ENCODE measurements around the gene TMEM132E.

The TMEM132E gene

DNA sequence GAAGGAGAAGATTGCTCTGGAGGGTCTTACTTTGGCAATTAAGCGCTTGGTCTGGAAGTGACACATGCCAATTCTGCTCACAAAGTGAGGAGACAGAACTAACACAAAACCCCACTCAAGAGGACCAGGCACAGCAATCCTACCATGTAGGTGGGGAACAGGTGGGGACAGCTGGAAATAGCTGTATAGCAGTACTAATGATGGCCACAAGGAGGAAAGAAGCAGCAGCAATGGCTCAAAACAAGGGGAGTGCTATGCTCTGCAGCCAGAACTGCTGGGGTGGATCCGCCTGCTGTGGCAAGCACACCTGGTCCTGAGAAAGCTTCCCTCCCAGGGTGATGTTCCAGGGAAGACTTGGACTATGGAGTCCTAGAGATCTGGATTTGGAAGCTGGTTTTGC, 17.0 kb upstream of the TMEM132E start:
- Mint-ChIP-seq H3K27me3 (peaks cover 22% of the 10 kb centered on the region), H3K4me1 (no peaks in the 10 kb centered on the region), H3K9me3 (no peaks in the 10 kb centered on the region), H3K4me3 (no peak overlapping the region), H3K27ac (no peak overlapping the region), H3K36me3 (no peaks in the 10 kb centered on the region)
- no peak for ATAC-seq

- no peaks in the 10 kb centered on the region for H3K9me3 Mint-ChIP-seq
Observed at GRCh38 chr17:34565713-34566112, 13.7 kb upstream of the TMEM132E start.

DNA sequence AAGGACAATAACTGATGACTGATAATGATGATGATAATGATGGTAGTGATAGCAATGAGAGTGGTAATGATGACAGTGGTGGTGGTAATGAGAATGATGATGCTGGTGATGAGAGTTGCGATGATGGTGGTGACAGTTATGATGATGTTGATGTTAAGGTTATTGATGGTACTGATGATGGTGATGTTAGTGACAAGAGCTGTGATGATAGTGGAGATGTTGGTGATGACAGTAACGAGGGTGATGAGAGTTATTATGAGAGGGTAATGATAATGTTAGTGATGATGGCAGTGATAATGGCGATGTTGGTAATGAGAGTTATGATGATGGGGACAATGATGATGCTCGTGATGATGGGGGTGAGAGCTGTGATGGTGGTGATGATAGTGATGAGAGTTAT, 13.2 kb upstream of the TMEM132E start:
- ATAC-seq: no peak

More at GRCh38 chr17:34565713-34566112, 13.7 kb upstream of the TMEM132E start:
- H3K27ac Mint-ChIP-seq: no peak overlapping the region
- H3K4me1 Mint-ChIP-seq: no peaks in the 10 kb centered on the region
- ATAC-seq: no peak
- H3K36me3 Mint-ChIP-seq: no peaks in the 10 kb centered on the region
- H3K27me3 Mint-ChIP-seq: peaks cover 26% of the 10 kb centered on the region
- no peak overlapping the region for H3K4me3 Mint-ChIP-seq

DNA sequence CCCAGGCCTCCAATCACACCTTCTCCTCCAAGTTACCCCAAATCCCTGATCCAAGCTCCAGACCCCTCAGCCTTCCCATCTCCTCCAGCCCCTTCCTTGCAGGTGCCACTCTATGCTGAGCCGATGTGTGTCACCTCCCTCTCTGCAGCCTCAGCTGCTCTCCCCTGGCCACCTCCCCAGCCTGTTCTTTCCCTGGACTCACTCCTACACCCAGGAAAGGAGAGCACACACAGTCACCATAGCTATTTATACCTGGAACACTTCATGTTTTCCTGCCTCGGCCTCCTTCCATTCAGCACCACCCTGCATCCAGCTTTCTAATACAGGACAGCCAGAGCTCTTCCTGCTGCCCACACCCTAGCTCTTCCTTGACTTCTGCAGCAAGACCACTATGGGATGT, 12.5 kb upstream of the TMEM132E start:
- peaks cover 27% of the 10 kb centered on the region for H3K27me3 Mint-ChIP-seq
- no peak for ATAC-seq
- no peaks in the 10 kb centered on the region for H3K4me1 Mint-ChIP-seq
- no peak overlapping the region for H3K4me3 Mint-ChIP-seq
- no peaks in the 10 kb centered on the region for H3K36me3 Mint-ChIP-seq
- no peak overlapping the region for H3K27ac Mint-ChIP-seq
- no peaks in the 10 kb centered on the region for H3K9me3 Mint-ChIP-seq

More for the DNA sequence above, 13.2 kb upstream of the TMEM132E start:
- no peaks in the 10 kb centered on the region for H3K9me3 Mint-ChIP-seq
- H3K4me3 Mint-ChIP-seq: no peak overlapping the region
- peaks cover 27% of the 10 kb centered on the region for H3K27me3 Mint-ChIP-seq
- no peaks in the 10 kb centered on the region for H3K36me3 Mint-ChIP-seq
- H3K4me1 Mint-ChIP-seq: no peaks in the 10 kb centered on the region
- H3K27ac Mint-ChIP-seq: no peak overlapping the region

DNA sequence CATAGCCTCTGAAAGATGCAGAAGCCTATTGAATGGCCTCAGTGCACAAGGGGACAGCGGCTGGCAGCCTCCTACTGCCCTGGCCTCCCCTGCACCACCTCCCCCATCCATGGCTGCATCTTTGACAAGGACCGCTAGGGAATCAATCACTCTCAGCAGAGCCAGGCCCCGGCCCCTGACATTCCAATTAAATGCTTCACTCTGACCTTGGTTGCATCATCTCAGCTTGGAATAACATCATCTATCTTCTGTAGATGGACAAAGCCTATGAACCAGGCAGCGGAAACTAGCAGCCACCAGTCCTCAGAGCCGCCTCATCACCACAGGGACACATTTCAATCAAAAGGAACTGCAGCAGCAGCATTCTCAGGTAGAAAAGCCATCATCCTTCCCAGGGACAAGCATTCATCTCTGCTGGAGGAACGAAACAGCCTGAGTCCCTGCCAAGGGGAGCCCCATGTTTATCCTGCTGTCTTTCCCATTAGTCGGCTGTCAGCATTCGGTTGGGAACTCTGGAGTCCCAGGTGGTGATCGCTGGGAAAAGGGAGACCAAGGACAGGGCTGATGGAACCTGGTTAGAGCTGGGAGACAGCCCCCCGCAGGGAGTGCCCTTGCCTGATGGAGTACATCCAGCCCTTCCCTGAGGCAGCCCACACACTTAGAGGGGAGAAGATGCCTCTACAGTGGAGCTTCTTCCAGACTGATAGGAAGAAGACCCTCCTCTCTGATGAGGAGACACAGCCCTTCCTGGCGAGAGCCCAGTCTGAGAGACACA, 11.5 kb upstream of the TMEM132E start:
- ATAC-seq: no peak
- H3K27ac Mint-ChIP-seq: no peak overlapping the region

GRCh38 chr17:34568953-34569352, 10.4 kb upstream of the TMEM132E start:
- ATAC-seq: no peak
- Mint-ChIP-seq H3K4me1 (no peaks in the 10 kb centered on the region), H3K27me3 (peaks cover 38% of the 10 kb centered on the region), H3K9me3 (no peaks in the 10 kb centered on the region), H3K4me3 (no peak overlapping the region), H3K36me3 (no peaks in the 10 kb centered on the region), H3K27ac (no peak overlapping the region)

More for the DNA sequence above, 11.5 kb upstream of the TMEM132E start:
- Mint-ChIP-seq H3K4me1 (no peaks in the 10 kb centered on the region), H3K9me3 (no peaks in the 10 kb centered on the region), H3K27me3 (peaks cover 37% of the 10 kb centered on the region), H3K36me3 (no peaks in the 10 kb centered on the region), H3K4me3 (no peak overlapping the region)

GRCh38 chr17:34569591-34569990, 9.8 kb upstream of the TMEM132E start:
- no peak for ATAC-seq
- H3K27me3 Mint-ChIP-seq: peaks cover 41% of the 10 kb centered on the region
- H3K36me3 Mint-ChIP-seq: no peaks in the 10 kb centered on the region
- no peaks in the 10 kb centered on the region for H3K9me3 Mint-ChIP-seq
- no peak overlapping the region for H3K4me3 Mint-ChIP-seq
- no peak overlapping the region for H3K27ac Mint-ChIP-seq
- H3K4me1 Mint-ChIP-seq: no peaks in the 10 kb centered on the region

DNA sequence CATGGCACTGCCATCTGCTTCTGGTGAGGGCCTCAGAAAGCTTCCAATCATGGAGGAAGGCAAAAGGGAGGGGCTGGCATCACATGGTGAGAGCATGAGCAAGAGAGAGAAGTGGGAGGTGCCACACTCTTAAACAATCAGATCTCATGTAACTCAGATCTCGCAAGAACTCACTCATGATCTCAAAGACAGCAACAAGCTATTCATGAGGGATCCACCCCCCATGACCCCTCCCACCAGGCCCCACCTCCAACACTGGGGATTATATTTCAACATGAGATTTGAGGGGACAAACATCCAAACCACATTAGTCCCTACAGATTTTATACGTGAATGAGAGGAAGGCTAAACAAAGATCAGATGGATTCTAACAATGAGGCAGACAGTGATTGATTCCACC, 8.9 kb upstream of the TMEM132E start:
- no peaks in the 10 kb centered on the region for H3K36me3 Mint-ChIP-seq
- H3K27ac Mint-ChIP-seq: no peak overlapping the region
- H3K4me3 Mint-ChIP-seq: no peak overlapping the region
- peaks cover 47% of the 10 kb centered on the region for H3K27me3 Mint-ChIP-seq
- H3K9me3 Mint-ChIP-seq: no peaks in the 10 kb centered on the region
- H3K4me1 Mint-ChIP-seq: no peaks in the 10 kb centered on the region
- ATAC-seq: no peak

- Mint-ChIP-seq H3K27me3 (peaks cover 53% of the 10 kb centered on the region), H3K9me3 (no peaks in the 10 kb centered on the region), H3K27ac (no peak overlapping the region), H3K4me3 (no peak overlapping the region), H3K36me3 (no peaks in the 10 kb centered on the region), H3K4me1 (no peaks in the 10 kb centered on the region)
- no peak for ATAC-seq
Observed at GRCh38 chr17:34571428-34572130, 7.8 kb upstream of the TMEM132E start.

DNA sequence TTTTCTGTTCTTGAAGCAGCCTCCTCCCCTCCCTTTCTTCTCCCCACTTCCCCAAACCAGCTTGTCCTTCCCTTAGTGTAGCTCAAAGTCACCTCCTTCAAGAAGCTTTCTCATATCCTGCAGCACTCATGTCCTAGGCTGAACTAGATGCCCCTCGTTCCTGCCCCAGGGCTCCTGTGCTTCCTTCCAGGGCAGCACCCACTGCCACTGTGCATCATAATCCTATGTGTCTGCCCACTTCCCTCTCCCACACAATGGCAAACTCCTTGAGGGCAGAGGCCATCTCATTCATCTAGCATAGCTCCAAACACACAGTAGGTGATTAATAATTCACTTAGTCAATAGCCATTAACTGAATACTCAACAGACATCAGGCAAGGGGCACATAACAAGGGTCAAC, 6.9 kb upstream of the TMEM132E start:
- H3K4me1 Mint-ChIP-seq: no peaks in the 10 kb centered on the region
- no peak overlapping the region for H3K4me3 Mint-ChIP-seq
- no peak overlapping the region for H3K27ac Mint-ChIP-seq
- peaks cover 62% of the 10 kb centered on the region for H3K27me3 Mint-ChIP-seq
- ATAC-seq: no peak
- no peaks in the 10 kb centered on the region for H3K9me3 Mint-ChIP-seq
- no peaks in the 10 kb centered on the region for H3K36me3 Mint-ChIP-seq

DNA sequence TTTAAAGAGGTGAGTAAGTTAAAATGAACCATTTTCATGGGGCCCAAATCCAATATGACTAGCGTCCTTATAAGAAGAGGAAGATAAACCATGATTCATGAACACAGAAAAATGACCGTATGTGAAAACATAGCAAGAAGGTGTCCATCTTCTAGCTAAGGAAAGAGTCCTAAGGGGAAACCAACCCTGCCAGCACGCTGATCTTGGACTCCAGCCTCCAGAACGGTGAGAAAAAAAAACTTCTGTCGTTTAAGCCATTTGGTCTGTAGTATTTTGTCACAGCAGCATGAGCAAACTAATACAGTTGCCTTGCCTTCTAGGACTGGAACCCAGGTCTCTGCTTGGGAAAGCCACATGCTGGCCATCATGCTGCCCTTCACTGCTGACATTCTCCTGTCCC, 4.2 kb upstream of the TMEM132E start:
- Mint-ChIP-seq H3K9me3 (no peaks in the 10 kb centered on the region), H3K4me1 (peaks cover 16% of the 10 kb centered on the region), H3K27me3 (peaks cover 89% of the 10 kb centered on the region), H3K36me3 (no peaks in the 10 kb centered on the region), H3K4me3 (no peak overlapping the region), H3K27ac (no peak overlapping the region)
- no peak for ATAC-seq

DNA sequence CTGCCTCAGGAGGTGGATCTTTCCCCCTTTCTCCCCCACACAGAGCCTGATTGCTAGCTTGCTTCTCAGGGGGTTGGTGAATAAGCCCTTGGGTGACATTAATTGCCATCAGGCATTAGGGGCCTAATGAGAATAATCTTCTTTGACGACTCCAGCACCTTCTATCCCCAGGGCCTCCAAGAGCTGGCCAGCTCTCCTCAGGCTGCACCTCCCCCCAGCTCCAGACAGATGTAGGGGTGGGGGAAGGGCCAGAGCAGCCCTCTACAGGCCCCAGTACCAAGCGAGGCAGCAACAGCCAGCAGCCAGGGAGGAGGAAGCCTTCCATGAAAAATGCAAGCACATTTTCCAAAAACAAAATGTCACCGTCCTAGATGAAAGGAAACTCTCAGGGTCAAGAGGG, 1.4 kb upstream of the TMEM132E start:
- Mint-ChIP-seq H3K4me1 (peaks cover 23% of the 10 kb centered on the region), H3K9me3 (no peaks in the 10 kb centered on the region), H3K4me3 (no peak overlapping the region), H3K36me3 (no peaks in the 10 kb centered on the region), H3K27me3 (peaks cover 92% of the 10 kb centered on the region), H3K27ac (no peak overlapping the region)
- no peak for ATAC-seq

- H3K27ac Mint-ChIP-seq: no peak overlapping the region
- peaks cover 92% of the 10 kb centered on the region for H3K27me3 Mint-ChIP-seq
- ATAC-seq: no peak
Observed at GRCh38 chr17:34578656-34579016, 746 bp upstream of the TMEM132E start.

GRCh38 chr17:34579979-34580684, 750 bp downstream of the TMEM132E start:
- Mint-ChIP-seq H3K4me3 (peak overlapping the region; percentile 56), H3K36me3 (no peaks in the 10 kb centered on the region), H3K9me3 (no peaks in the 10 kb centered on the region), H3K4me1 (peaks cover 23% of the 10 kb centered on the region), H3K27me3 (peaks cover 92% of the 10 kb centered on the region), H3K27ac (no peak overlapping the region)
- ATAC-seq: no peak

More at GRCh38 chr17:34578656-34579016, 746 bp upstream of the TMEM132E start:
- no peaks in the 10 kb centered on the region for H3K36me3 Mint-ChIP-seq
- H3K9me3 Mint-ChIP-seq: no peaks in the 10 kb centered on the region
- H3K4me1 Mint-ChIP-seq: peaks cover 23% of the 10 kb centered on the region
- peak overlapping the region; percentile 80 for H3K4me3 Mint-ChIP-seq

DNA sequence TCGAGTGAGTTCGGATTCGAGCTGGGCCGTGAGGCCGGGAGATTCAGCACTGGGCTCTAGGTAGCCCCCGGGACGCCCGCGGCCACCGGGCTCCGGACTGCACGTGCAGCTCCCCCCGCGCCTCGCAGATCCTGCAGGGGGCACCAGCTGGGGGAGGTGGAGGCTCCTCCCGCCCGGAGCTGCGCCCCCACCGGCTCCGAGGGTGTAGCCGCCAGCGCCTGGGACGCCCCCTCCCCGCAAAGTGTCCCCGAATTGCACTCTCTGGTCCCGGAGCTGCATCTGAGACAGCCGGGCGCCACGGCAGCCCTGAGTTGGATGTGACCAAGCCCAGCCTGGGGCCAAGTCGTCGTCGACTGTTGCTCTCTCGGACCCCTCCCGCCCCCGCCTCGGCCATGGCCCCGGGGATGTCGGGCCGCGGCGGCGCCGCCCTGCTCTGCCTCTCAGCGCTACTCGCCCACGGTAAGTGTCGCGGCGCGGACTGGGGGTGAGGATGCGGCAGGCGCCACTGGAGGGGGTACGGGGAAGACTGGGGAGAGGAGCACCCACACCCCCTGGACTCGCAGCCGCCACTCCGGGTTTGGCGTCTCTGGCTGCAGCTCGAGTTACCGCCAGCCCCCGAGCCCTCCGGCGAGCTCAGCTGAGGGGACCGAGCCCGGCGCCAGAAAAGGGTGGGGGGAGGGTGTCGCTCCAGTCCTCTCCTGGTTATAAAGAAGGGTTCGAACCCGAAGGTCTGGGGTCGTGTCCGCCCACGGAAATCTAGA, 1.5 kb downstream of the TMEM132E start:
- Mint-ChIP-seq H3K4me3 (peak overlapping the region; percentile 56), H3K36me3 (no peaks in the 10 kb centered on the region), H3K9me3 (no peaks in the 10 kb centered on the region), H3K27ac (no peak overlapping the region), H3K27me3 (peaks cover 97% of the 10 kb centered on the region), H3K4me1 (peaks cover 23% of the 10 kb centered on the region)
- ATAC-seq: no peak
